Keratinocyte (primary cell): Measurements from ENCODE around the gene PDE6D. TPM values are rescaled to one million over a fixed set of nuclear protein-coding genes. Genes with fewer than 3 reads are reported as not detected.
A peak's percentile ranks its signal among the peaks of the same experiment; 100 is the strongest.

Source experiments
- DNase-seq: peaks from one replicate; pipeline ENCODE4 v3.0.0-alpha.2; 2011; ENCODE audit warnings: low read depth, missing footprints, low spot score
- FAIRE-seq: peaks from 2 replicates; lab custom pipeline; 2011; peaks lifted over from hg19 to GRCh38; lab: Jason Lieb, UNC
- H2AFZ ChIP-seq: 2 replicates; pipeline ENCODE4 v1.6.0; 2012; ENCODE audit warnings: low read length, control low read depth, inconsistent platforms; ENCODE audit not compliant: control insufficient read depth
- H3K27ac ChIP-seq: 2 replicates; pipeline ENCODE4 v1.5.1; 2011; ENCODE audit warnings: low read length; ENCODE audit not compliant: control insufficient read depth, insufficient read depth
- H3K27me3 ChIP-seq: 3 replicates; pipeline ENCODE4 v1.6.0; 2011; ENCODE audit warnings: low read length; ENCODE audit not compliant: control insufficient read depth, insufficient read depth; ENCODE audit errors: extremely low read depth
- H3K36me3 ChIP-seq, 2 experiments: 2 replicates in 1 of 2; 3 replicates in 1 of 2; pipeline ENCODE4 v1.5.1; 2011; ENCODE audit warnings: low read length in 2 of 2, mild to moderate bottlenecking in 1 of 2; ENCODE audit not compliant: control insufficient read depth in 2 of 2, insufficient read depth in 2 of 2; ENCODE audit errors: extremely low read depth in 1 of 2
- H3K4me1 ChIP-seq: 3 replicates; pipeline ENCODE4 v1.5.1; 2011; ENCODE audit warnings: low read length; ENCODE audit not compliant: control insufficient read depth, insufficient read depth; ENCODE audit errors: extremely low read depth
- H3K4me2 ChIP-seq: 3 replicates; pipeline ENCODE4 v1.6.0; 2011; ENCODE audit warnings: low read depth, low read length; ENCODE audit not compliant: control insufficient read depth, insufficient read depth; ENCODE audit errors: extremely low read depth
- H3K4me3 ChIP-seq, 3 experiments: fragments of 200-600 bp in 1 of 3; sonication (generic) in 1 of 3; 2 replicates in 2 of 3; 3 replicates in 1 of 3; pipeline ENCODE4 v1.5.1; 2011 to 2016; ENCODE audit warnings: low read length in 3 of 3, mild to moderate bottlenecking in 3 of 3, control low read depth in 2 of 3, inconsistent platforms in 1 of 3, low read depth in 1 of 3, mixed read lengths in 1 of 3, mixed run types in 1 of 3, moderate library complexity in 1 of 3; ENCODE audit not compliant: control insufficient read depth in 2 of 3, insufficient read depth in 2 of 3; ENCODE audit errors: extremely low read depth in 1 of 3
- H3K79me2 ChIP-seq: 2 replicates; pipeline ENCODE4 v1.6.0; 2012; ENCODE audit warnings: low read length; ENCODE audit not compliant: control insufficient read depth, insufficient read depth
- H3K9ac ChIP-seq: 3 replicates; pipeline ENCODE4 v1.6.0; 2011; ENCODE audit warnings: low read length; ENCODE audit not compliant: control insufficient read depth, insufficient read depth; ENCODE audit errors: extremely low read depth
- H3K9me1 ChIP-seq: 3 replicates; pipeline ENCODE4 v1.6.0; 2011; ENCODE audit warnings: low read length; ENCODE audit not compliant: control insufficient read depth, insufficient read depth; ENCODE audit errors: extremely low read depth
- H3K9me3 ChIP-seq: 2 replicates; pipeline ENCODE4 v1.5.1; 2012; ENCODE audit warnings: low read depth, low read length; ENCODE audit not compliant: control insufficient read depth
- H4K20me1 ChIP-seq: 3 replicates; pipeline ENCODE4 v1.6.0; 2011; ENCODE audit warnings: low read length; ENCODE audit not compliant: control insufficient read depth, insufficient read depth; ENCODE audit errors: extremely low read depth
- EZH2 ChIP-seq: IDR thresholded peaks from one replicate; pipeline ENCODE4 v1.6.1; 2012; ENCODE audit warnings: inconsistent platforms, mild to moderate bottlenecking, low read length, moderate library complexity
- dilution Hi-C: fragments of 300-500 bp; cut with MboI; formaldehyde crosslinking; loops from one replicate; pipeline ENCODE4 v1.7.0; 2020; ENCODE audit warnings: low sequenced_read_pairs; ENCODE audit not compliant: extremely low pct_ligation_motif_present
- polyA plus RNA-seq, 5 experiments: library from polyadenylated mRNA; depleted of rRNA in 3 of 5; stranded (reverse) in 3 of 5; stranded (forward) in 1 of 5; unstranded in 1 of 5; fragments of >200 nt; gene quantifications; 1 replicate in 1 of 5; 2 replicates in 3 of 5; 3 replicates in 1 of 5; pipeline versions ENCODE4 v1.2.1 to v1.2.3, GENCODE V29; 2011 to 2012; ENCODE audit warnings: missing spikeins in 2 of 5, low read depth in 1 of 5, low replicate concordance in 1 of 5
- TF ChIP-seq, protein P1 (sequence below), 3 experiments: IDR thresholded peaks in 1 of 3; conservative IDR thresholded peaks in 1 of 3; optimal IDR thresholded peaks in 1 of 3; 2 replicates in 2 of 3; 3 replicates in 1 of 3; pipeline versions ENCODE3 to v1.5.1; 2011; ENCODE audit warnings: low read length in 3 of 3, mild to moderate bottlenecking in 3 of 3, moderate library complexity in 2 of 3, control low read depth in 1 of 3, inconsistent platforms in 1 of 3; ENCODE audit not compliant: insufficient read depth in 2 of 3; ENCODE audit errors: extremely low read depth in 1 of 3

PDE6D gene
- polyA plus RNA-seq, 1 donor (not counting 4 experiments of a cell fraction or from before 2014, with no cell fraction given): 31.6 TPM

DNA sequence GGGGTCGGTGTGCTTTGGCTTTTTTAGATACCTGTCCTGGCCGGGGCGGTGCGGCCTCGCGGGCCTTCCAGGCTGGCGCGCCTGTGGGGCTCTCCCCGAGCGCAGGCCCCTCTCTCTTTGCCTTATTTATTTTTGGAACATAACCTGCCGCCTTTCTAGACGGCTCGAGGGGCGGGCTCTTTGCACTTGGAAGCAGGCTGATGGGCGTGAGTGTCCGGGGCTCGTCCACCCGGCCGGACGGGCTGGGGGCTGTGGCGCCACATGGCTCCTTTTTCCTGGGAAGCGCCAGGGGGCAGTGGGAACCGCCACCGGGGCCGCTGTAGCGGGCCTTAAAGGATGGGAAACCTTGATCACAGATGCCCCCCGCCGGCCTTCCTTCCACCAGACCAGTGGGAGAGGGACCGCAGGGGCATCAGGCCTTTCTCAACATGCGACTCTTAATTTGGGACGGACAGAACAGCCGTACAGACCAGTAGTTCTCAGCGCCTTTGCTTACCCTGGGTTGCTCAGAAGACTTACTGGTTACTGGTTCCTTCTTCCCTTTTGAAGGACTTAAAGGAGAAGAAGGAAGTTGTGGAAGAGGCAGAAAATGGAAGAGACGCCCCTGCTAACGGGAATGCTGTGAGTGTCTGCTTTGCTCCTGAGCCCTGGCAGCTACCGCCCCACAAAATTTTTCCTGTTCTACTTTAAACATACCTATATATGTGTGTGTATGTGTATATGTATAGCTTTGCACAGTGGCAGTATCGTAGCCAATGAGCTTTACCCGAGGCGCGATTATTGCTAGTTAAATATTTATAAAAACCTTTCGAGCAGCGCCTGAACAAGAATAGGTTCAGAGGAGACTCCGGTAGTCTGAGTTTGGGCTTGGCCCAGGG lies 70.0 kb downstream of the PDE6D start:
- H2AFZ ChIP-seq: no peak overlapping the region
- FAIRE-seq: no peak
- peaks cover 19% of the 10 kb centered on the region for H3K4me1 ChIP-seq
- no peaks in the 10 kb centered on the region for H3K27me3 ChIP-seq
- H3K79me2 ChIP-seq: peaks cover 44% of the 10 kb centered on the region
- H3K9me1 ChIP-seq: no peaks in the 10 kb centered on the region
- dilution Hi-C loops: no loop called here
- peak overlapping the region; percentile 21 for H3K27ac ChIP-seq
- H3K9me3 ChIP-seq: no peaks in the 10 kb centered on the region
- DNase-seq: no peak
- H3K4me3 ChIP-seq: peak overlapping the region; percentile 70 to 93 (median 72)
- peaks cover 32% of the 10 kb centered on the region for H4K20me1 ChIP-seq
- no peak for TF ChIP-seq EZH2
- TF ChIP-seq, protein P1, sequence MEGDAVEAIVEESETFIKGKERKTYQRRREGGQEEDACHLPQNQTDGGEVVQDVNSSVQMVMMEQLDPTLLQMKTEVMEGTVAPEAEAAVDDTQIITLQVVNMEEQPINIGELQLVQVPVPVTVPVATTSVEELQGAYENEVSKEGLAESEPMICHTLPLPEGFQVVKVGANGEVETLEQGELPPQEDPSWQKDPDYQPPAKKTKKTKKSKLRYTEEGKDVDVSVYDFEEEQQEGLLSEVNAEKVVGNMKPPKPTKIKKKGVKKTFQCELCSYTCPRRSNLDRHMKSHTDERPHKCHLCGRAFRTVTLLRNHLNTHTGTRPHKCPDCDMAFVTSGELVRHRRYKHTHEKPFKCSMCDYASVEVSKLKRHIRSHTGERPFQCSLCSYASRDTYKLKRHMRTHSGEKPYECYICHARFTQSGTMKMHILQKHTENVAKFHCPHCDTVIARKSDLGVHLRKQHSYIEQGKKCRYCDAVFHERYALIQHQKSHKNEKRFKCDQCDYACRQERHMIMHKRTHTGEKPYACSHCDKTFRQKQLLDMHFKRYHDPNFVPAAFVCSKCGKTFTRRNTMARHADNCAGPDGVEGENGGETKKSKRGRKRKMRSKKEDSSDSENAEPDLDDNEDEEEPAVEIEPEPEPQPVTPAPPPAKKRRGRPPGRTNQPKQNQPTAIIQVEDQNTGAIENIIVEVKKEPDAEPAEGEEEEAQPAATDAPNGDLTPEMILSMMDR (optimal IDR thresholded peaks at IDR 0.05 in 1 of 3, IDR thresholded peaks at IDR 0.05 in 1 of 3, conservative IDR thresholded peaks at IDR 0.05 in 1 of 3; ENCODE audit: extremely low read depth in 1 of 3, insufficient read depth in 2 of 3, low read length in 3 of 3): peak in 1 of 3 experiments; percentile 5
- H3K9ac ChIP-seq: peak overlapping the region; percentile 92
- peaks cover 9 to 15% of the 10 kb centered on the region in 2 experiments for H3K36me3 ChIP-seq
- H3K4me2 ChIP-seq: peak overlapping the region; percentile 74

DNA sequence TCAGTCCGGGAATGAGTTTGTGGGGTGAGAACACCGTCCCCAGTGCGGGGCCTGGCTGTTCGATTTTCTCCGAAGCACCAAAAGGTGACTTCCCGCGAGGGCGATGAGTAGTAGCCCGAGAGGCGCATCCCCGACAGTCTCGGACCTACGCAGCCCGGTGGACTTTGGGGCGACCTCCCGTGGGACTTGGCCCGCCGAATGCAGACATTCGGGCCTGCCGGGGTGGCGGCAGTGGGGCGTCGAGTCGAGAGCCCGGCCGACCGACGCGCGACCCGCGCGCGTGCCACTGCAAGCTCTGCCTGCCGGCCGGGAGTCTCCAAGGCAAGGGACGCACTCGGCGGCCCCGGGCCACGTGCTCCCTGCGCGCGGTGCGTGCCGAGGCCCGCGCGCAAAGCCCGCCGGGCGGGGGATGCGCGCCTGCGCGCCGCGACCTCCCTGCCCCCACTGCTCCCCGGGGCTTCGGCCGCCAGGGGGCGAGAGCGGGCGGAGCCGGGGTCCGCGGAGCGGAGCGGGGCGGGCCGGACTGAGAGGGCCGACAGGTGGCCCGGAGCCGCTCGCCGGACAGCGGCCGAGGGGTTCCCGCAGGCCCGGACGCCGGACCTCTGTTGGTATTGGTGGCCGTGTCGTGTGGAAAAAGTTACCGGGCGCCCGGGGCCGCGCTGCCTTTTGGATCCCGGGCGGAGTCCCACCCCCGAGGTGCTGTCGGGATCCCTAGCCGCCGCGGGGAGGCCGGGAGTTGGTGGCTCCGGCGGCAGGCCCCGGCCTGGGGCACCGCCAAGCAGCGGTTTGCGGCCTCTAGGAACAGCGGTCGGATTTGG lies 70.9 kb downstream of the PDE6D start:
- dilution Hi-C loops: no loop called here

More for the DNA sequence above, 70.9 kb downstream of the PDE6D start:
- Histone ChIP-seq H3K9ac (peak overlapping the region; percentile 92), H3K9me1 (no peaks in the 10 kb centered on the region), H3K9me3 (no peaks in the 10 kb centered on the region), H3K4me1 (peaks cover 23% of the 10 kb centered on the region), H3K4me3 (peak overlapping the region; percentile 87 to 95 (median 93)), H3K27ac (peak overlapping the region; percentile 87), H3K27me3 (no peaks in the 10 kb centered on the region), H4K20me1 (peaks cover 32% of the 10 kb centered on the region), H2AFZ (no peak overlapping the region), H3K36me3 (peaks cover 9 to 15% of the 10 kb centered on the region in 2 experiments), H3K79me2 (peaks cover 46% of the 10 kb centered on the region), H3K4me2 (peak overlapping the region; percentile 75)
- DNase-seq: no peak
- FAIRE-seq: no peak
- TF ChIP-seq, protein P1 (optimal IDR thresholded peaks at IDR 0.05 in 1 of 3, IDR thresholded peaks at IDR 0.05 in 1 of 3, conservative IDR thresholded peaks at IDR 0.05 in 1 of 3; ENCODE audit: extremely low read depth in 1 of 3, insufficient read depth in 2 of 3, low read length in 3 of 3): peak in 1 of 3 experiments; percentile 60
- TF ChIP-seq EZH2: no peak
